HG03342 (cell line): ENCODE results near the gene CNN2.

Experiments
- ATAC-seq: cut with Tn5 transposase; IDR thresholded peaks from one replicate; pipeline ENCODE4 v1.9.1; 2021; ENCODE audit warnings: mild to moderate bottlenecking, moderate library complexity; ENCODE audit not compliant: unreplicated experiment

Gene CNN2

DNA sequence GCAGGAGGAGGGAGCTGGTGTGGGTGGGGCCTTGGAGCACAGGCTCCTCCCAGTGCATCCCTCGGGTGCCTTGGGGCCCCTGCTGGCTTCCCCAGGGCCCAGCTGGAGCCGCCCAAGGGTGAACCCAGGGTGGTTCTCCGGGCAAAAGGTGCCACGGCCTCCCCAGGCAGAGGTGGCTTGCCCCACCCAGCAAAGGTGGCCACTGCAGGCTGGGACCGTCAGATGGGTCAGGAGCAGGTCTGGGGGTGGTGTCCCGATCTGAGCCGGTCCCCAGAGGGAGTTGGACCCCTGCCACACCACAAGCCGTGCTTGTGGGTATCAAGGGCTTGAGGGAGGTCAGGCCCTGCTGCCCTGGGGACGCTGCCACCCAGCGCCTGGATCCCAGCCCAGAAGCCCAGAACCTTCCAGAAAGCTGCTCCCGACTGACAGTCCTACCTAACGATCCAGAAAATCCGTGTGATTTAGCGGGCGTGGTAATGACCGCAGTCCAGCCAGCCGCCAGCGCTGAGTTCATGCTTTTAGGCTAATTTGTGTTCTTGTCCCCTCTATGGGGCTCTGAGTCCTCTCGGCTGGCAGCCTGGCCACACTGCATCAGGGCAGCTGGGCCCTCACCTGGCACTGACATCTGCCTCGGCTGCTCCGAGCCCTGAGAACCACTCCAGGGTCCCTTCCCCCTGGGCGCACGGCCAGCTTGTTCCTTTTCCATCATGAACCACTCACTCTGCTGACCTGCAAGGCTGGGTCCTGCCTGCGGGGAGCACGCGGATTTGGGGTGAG lies 31.2 kb upstream of the CNN2 start:
- no peak for ATAC-seq

DNA sequence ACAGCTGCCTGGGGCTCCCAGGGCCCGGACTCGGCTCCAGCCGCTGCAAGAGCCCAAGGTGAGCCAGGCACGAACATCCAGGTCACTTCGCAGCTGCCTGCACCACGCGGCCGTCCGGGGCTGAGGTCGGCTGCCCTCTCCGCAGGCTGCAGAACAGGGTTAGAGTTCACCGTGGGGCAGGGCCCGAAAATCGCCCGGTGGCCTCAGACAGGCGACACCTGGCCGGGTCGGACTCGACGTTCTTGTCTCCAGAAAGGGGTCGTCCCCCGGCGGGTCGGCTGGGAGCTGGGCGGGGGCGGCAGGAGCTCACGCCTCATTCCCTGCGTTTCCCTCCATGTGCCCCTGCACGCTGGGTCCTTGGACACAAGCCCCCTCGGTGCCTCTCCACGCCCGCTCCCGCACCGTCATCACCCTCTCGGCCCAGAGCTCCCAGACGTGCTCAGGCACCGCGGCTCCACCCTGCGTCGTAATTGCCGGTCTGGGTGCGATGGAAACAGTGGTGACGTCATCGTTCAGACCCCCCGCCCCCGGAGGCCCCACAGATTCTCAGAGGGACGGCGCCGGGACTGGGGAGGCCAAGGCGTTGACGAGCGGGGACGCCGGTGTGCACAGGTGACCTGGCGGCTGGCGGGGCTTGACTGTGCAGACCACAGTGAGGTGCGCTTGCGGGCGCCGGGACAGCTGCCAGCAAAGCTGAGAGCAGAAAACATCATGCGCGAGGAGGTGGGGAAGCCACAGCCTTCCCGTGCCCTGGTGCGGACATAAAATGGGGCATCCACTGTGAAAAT lies 30.2 kb upstream of the CNN2 start:
- no peak for ATAC-seq

DNA sequence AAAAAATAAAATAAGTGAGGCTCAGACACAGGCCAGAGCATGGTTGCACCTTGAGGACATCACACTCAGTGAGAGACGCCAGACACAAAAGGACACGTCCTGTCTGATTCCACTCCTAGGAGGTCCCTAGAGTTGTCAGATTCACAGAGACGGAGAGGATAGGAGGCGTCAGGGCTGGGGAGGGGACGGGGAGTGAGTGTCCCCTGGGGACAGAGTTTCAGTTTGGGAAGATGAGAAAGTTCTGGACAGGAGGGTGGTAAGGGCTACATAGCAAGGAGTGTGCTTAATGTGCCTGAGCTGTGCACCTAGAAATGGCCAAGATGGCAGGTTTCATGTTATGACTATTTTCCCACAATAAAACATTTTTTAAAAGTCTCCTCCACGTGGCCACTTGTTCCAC lies 28.3 kb upstream of the CNN2 start:
- ATAC-seq, result no peak

- ATAC-seq, result no peak
These were observed 27.1 kb upstream of the CNN2 start for GRCh38 chr19:999379-999719.

- no peak for ATAC-seq
These were observed 26.3 kb upstream of the CNN2 start, which contains the start of gene GRIN3B for GRCh38 chr19:1000095-1000494. TSS of gene GRIN3B (plus strand) at chr19:1000419. CDS start at chr19:1000438, 19 bp downstream.

DNA sequence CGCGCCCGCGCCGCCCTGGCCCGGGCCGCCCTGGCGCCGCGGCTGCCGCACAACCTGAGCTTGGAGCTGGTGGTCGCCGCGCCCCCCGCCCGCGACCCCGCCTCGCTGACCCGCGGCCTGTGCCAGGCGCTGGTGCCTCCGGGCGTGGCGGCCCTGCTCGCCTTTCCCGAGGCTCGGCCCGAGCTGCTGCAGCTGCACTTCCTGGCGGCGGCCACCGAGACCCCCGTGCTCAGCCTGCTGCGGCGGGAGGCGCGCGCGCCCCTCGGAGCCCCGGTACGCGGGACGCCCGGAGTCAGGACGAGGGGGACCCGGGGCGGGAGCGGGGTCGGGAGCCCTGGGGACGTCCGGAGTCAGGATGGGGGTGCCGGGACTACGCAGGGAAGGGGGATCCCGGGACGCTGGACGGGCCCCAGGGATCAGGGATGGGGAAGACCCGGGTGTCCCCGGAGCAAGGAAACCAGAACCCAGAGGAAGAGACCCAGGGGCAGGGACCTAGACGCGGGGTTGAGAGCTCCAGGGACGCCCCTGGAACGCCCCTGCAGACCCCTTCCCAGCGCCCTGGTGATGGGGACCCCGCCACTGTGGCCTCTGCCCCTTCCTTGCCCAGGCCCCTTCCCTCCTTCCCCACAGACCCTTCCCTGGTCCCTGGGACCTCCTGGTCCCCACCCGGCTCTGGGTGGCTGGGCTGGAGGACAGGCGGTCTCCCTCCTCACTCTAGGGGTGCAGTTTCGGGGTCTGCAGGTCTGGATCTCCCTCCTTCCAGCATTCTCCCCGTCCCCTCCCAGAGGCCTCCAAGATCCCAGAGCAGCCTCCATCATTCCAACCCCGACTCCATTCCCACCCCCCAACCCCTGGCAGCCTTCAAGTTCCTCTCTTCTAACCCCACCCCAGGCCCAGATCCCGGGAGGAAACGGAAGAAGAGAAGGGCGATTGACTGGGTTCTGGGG lies 25.5 kb upstream of the CNN2 start:
- ATAC-seq, result no peak

GRCh38 chr19:1001538-1002166 lies 24.8 kb upstream of the CNN2 start:
- no peak for ATAC-seq

GRCh38 chr19:1002600-1002999 lies 23.8 kb upstream of the CNN2 start:
- no peak for ATAC-seq

- no peak for ATAC-seq
These were observed 23.1 kb upstream of the CNN2 start for GRCh38 chr19:1003283-1003682.

GRCh38 chr19:1004204-1004802 lies 22.1 kb upstream of the CNN2 start:
- no peak for ATAC-seq

- no peak for ATAC-seq
These were observed 21.4 kb upstream of the CNN2 start for GRCh38 chr19:1004803-1005664.

GRCh38 chr19:1006711-1007398 lies 19.6 kb upstream of the CNN2 start:
- no peak for ATAC-seq

DNA sequence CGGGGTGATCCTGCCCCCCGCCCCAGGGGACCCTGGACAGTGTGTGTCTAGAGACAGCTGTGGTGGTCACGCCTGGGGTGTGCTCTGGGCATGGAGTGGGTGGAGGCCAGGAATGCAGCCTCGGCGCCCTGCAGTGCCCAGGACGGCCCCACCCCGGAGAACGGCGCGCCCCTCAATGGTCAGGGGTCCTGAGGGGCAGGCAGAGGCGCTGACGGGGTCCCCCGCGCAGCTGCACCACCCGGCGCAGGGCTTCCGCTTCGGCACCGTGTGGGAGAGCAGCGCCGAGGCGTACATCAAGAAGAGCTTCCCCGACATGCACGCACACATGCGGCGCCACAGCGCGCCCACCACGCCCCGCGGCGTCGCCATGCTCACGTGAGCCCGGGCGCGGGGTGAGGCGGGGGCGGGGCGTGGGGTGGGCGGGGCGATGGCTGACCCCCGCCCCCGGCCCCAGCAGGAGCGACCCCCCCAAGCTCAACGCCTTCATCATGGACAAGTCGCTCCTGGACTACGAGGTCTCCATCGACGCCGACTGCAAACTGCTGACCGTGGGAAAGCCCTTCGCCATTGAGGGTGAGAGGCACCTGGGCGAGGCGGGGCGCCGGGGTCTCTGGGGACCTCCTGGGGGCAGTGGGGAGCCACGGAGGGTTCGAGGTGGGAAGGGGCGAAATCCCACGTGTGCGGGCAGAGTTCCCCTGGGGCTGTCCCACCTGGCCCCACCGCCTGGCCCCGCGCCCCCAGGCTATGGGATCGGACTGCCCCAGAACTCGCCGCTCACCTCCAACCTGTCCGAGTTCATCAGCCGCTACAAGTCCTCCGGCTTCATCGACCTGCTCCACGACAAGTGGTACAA lies 18.8 kb upstream of the CNN2 start:
- ATAC-seq, result no peak

- no peak for ATAC-seq
These were observed 18.0 kb upstream of the CNN2 start for GRCh38 chr19:1008268-1009040.

DNA sequence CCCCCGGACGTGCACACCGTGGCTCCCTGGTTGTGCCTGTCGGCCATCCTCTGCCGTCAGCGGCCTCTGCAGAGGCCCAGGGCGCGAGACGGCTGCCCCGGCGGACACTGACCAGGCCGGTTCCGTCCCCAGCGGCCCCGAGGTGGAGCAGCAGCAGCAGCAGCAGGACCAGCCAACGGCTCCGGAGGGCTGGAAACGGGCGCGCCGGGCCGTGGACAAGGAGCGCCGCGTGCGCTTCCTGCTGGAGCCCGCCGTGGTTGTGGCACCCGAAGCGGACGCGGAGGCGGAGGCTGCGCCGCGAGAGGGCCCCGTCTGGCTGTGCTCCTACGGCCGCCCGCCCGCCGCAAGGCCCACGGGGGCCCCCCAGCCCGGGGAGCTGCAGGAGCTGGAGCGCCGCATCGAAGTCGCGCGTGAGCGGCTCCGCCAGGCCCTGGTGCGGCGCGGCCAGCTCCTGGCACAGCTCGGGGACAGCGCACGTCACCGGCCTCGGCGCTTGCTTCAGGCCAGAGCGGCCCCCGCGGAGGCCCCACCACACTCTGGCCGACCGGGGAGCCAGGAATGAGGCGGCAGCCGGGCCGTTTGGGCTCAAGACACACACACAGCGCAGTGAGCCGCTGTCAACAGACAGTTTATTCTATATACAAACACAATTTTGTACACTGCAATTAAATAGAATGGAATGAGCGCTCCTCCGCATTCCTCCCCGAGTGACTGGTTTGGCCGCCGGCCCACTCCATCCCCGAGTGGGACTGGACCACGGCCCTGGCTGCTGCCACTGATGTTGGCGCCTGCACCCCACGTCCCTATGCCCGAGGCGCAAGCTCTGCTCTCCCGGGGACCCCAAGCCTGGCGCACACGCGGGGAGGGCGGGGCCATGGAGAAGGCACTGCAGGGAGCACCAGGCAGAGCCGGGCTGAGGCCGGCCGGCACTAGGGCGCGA lies 17.1 kb upstream of the CNN2 start:
- no peak for ATAC-seq

DNA sequence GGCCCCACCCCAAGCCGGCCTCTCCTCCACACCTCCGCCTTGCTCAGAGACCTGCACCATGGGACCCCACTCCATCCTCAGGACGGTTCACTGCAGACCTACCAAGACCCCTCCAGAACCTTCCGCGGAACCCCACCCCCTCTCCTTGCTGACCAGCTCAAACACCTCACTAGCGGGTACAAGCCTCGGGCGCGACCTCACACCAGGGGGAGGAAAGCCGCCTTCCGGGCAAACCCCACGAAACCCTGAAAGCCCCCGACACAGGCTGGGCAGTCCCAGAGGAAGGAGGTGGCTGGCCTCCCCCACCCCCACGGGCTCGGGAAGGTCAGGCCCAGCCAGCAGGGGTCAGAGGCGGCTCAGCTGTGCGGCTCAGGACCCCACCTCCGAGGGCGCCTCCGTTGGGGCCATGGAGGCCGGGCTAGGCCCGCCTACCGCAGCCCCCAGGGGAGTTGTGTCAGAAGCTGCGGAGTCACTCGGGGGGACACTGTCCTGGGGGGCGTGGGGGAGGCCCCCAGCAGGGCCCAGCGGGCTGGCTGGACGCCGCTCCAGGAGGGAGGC lies 16.3 kb upstream of the CNN2 start:
- ATAC-seq, result no peak
